HG03520 (cell line): ENCODE results near the gene GRAMD2A.

Experiments used
- ATAC-seq: cut with Tn5 transposase; IDR thresholded peaks from one replicate; pipeline ENCODE4 v1.9.1; 2021; ENCODE audit warnings: mild to moderate bottlenecking, moderate library complexity; ENCODE audit not compliant: unreplicated experiment

Gene GRAMD2A

GRCh38 chr15:72220687-72221086 lies 23.1 kb upstream of the GRAMD2A start:
- ATAC-seq: no peak

- ATAC-seq: no peak
Observed at GRCh38 chr15:72217216-72217615, 19.6 kb upstream of the GRAMD2A start.

GRCh38 chr15:72216079-72216478 lies 18.5 kb upstream of the GRAMD2A start:
- ATAC-seq: no peak

GRCh38 chr15:72207558-72208085 lies 10.0 kb upstream of the GRAMD2A start:
- no peak for ATAC-seq

GRCh38 chr15:72206677-72207000 lies 9.1 kb upstream of the GRAMD2A start:
- no peak for ATAC-seq

GRCh38 chr15:72205896-72206676 lies 8.5 kb upstream of the GRAMD2A start:
- ATAC-seq: no peak

- ATAC-seq: no peak
Observed at GRCh38 chr15:72205273-72205672, 7.7 kb upstream of the GRAMD2A start.

- no peak for ATAC-seq
Observed at GRCh38 chr15:72203507-72203837, 5.9 kb upstream of the GRAMD2A start.

- no peak for ATAC-seq
Observed at GRCh38 chr15:72202801-72203506, 5.4 kb upstream of the GRAMD2A start.

- no peak for ATAC-seq
Observed at GRCh38 chr15:72202302-72202701, 4.7 kb upstream of the GRAMD2A start.

GRCh38 chr15:72201391-72201921 lies 3.9 kb upstream of the GRAMD2A start:
- no peak for ATAC-seq

- no peak for ATAC-seq
Observed at GRCh38 chr15:72200395-72201237, 3.0 kb upstream of the GRAMD2A start.

- no peak for ATAC-seq
Observed at GRCh38 chr15:72199721-72200212, 2.2 kb upstream of the GRAMD2A start.

GRCh38 chr15:72199205-72199515 lies 1.6 kb upstream of the GRAMD2A start:
- no peak for ATAC-seq

GRCh38 chr15:72198356-72199204 lies 993 bp upstream of the GRAMD2A start:
- ATAC-seq: no peak

- ATAC-seq: no peak
Observed at GRCh38 chr15:72197041-72197459, 537 bp downstream of the GRAMD2A start.

- no peak for ATAC-seq
Observed at GRCh38 chr15:72196409-72197040, 1.1 kb downstream of the GRAMD2A start.

GRCh38 chr15:72195101-72195511 lies 2.5 kb downstream of the GRAMD2A start:
- ATAC-seq: no peak

GRCh38 chr15:72193836-72194396 lies 3.7 kb downstream of the GRAMD2A start:
- ATAC-seq: no peak
